Erythroblast (primary cell): Measurements from ENCODE around the gene COMT.

Source experiments
- DNase-seq, 2 experiments: peaks; one replicate each; lab custom pipeline; 2025; lab: John Stamatoyannopoulos, UW
- GATA1 ChIP-seq: IDR thresholded peaks from 2 replicates; pipeline ENCODE4 v1.6.1; 2011; ENCODE audit warnings: low read depth, mild to moderate bottlenecking, control low read depth, low read length, moderate library complexity
- POLR2A ChIP-seq: IDR thresholded peaks from 2 replicates; pipeline ENCODE4 v1.6.1; 2011; ENCODE audit warnings: mild to moderate bottlenecking, low read length

COMT gene

DNA sequence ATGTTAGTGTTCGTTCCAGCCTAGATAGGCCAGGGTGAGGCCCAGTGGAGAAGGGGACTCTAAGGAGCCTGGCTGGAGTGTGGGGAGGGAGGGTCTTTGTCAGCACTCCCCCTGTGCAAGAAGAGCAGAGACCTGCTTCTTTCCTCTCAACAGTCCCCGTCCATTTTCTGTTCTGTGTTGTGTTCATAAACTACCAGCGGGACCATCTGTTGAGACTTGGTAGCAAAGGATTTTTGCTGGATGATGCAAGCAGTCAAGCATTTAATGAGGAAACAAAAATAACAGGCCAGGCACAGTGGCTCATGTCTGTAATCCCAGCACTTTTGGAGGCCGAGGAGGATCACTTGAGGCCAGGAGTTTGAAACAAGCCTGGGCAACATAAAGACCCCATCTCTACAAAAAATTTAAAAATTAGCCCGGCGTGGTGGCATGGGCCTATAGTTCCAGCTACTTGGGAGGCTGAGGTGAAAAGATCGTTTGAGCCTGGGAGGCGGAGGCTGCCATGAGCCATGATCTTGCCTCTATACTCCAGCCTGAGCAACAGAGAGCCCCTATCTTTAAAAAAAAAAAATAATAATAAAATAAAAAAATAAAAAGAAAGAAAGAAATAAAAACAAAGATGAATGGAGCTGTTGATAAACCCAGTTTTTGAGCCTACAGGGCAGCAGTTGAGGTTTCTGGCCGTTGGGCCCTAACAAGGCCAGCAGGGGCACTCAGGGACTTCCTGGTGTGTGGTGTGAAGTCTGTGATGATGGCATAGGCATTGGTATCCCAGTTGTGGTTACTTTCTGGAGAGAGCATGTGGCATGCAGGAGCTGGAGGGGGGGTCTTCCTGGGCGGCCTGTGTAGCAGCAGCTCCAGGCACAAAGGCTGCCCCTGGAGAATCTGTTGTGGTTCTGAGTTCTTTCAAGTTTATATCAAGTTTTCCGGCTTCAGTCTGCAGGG, 1.8 kb downstream of the COMT start:
- TF ChIP-seq POLR2A (peak; percentile 21), GATA1 (no peak)
- peak; percentile 39 to 44 for DNase-seq

DNA sequence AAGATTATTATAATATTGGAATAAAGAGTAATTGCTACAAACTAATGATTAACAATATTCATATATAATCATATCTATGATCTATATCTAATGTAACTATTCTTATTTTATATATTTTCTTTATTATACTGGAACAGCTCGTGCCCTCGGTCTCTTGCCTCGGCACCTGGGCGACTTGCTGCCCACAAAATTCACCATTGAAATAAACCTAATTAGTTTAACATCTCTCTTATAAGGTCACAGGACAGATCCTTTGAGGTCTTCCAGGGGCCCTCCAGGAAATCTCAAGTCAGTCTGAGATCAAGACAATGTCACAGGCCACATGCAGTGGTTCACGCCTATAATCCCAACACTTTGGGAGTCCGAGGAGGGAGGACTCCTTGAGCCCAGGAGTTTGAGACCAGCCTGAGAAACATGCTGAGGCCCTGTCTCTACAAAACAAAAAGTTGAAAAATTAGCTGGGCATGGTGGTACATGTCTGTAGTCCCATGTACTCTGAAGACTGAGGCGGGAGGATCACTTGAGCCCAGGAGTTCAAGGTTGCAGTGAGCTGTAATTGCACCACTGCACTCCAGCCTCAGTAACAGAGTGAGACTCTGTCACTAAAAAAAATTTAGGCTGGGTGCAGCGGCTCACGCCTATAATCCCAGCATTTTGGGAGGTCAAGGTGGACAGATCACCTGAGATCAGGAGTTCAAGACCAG, 6.6 kb downstream of the COMT start:
- DNase-seq: no peak
- TF ChIP-seq POLR2A (no peak), GATA1 (no peak)

DNA sequence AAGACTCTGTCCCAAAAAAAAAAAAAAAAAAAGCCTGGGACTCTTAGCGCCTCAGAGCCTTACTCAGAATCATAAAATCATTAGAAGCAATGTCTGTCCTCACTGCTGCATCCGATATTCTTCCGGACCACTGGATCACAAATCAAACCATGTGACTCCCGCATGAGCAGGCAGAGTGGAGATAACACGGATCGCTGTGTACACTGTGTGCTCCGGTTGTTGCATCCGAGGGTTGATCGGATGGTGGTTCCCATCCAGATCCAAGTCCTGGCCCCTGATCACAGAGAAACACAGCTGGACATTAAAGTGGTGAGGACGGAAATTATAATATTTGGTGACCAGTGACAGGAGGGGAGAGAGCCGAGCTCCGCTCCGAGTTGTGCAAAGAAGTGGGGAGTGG, 9.8 kb downstream of the COMT start:
- DNase-seq: no peak
- TF ChIP-seq GATA1 (no peak), POLR2A (no peak)

DNA sequence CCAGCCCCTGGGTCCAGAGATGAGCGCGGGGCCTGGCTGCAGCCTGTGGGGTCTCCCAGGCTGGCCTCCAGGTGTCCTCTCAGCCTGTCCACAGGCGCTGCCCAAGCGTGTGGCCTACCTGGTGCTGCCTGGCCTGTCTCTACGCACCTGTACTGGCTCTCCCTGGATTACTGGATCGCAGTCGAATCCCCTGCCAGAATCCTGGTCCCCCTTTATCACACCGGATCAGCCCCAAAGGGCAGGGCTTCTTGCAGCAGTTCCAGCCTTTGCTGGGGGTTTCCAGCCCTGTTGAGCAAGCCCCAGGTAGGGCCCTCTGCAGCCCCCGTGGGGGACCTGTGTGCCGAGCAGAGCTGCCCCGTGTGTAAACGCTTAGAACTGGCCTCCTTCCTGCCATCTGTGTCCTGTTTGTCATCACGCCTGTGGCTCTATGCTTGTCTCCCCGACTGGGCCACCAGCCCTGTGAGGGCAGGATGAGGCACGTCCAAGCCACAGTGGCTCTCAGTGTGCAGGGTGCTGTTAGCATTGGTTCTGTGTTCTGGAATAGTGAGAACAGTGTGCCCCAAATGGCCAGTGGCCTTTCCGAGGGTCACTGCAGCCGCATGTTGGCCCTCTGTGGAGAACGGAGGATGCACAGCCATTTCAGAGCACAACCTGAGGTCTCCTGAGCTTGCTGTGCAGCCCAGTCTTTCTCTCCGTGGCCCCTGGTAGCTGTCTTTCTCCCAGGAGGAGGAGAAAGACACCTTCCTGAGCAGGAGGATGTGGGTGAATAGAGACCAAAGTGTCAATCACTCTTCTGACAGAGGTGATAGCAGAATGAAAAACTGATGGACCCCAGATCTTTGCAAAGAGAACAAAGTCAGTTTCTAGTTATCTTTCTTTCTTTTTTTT, 13.9 kb downstream of the COMT start:
- DNase-seq: no peak
- TF ChIP-seq GATA1: no peak
- TF ChIP-seq POLR2A: no peak

DNA sequence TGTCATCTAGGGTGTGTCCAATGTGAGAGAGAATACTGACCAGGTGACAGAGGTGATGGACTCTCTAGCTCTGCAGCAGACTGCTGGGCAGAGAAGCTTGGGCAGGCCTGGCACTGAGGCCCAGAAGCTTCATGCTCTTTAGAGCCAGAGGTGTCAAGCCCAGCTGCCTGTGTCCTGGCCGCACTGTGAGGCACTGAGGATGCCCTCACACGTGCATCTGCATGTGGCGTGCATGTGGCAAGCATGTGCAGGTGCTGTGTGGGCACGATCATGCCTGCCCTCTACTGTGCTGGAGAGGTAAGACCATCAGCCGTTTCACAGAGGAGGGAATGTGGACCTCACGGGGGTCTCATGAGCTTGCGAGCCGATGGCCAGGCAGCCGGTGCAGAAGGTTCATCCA, 15.9 kb downstream of the COMT start:
- DNase-seq: no peak
- TF ChIP-seq GATA1: no peak
- no peak for TF ChIP-seq POLR2A

DNA sequence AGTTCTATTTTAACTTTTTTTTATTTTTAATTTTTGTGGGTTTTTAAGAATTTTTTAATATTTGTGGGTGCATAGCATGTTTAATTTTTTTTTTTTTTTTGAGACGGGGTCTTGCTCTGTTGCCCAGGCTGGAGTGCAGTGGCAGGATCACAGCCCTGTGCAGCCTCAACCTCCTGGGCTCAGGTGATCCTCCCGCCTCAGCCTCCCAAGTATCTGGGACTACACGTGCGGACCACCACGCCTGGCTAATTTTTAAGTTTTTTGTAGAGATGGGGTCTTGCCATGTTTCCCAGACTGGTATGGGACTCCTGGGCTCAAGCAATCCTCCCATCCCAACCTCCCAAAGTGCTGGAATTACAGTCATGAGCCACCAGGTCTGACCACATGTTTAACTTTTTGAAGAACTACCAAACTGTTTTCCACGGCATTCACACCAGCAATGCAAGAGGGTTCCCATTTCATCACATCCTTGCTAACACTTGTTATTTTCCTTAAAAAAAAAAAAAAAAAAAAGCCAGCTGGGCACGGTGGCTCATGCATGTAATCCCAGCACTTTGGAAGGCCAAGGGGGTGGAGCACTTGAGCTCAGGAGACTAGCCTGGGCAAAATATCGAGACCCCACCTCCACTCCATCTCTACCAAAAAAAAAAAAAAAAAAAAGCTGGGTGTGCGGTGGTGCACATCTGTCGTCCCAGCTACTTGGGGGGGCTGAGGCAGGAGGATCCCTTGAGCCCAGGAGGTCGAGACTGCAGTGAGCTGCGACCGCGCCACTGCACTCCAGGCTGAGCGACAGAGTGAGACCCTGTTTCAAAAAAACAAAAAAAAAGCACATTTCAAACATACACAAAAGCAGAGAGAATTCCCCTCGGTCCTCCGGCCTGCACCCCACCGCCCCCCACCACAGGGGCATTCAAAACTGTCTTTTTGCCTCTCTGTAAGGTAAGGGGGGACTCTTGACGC, 16.8 kb downstream of the COMT start:
- no peak for DNase-seq
- TF ChIP-seq POLR2A (no peak), GATA1 (no peak)

DNA sequence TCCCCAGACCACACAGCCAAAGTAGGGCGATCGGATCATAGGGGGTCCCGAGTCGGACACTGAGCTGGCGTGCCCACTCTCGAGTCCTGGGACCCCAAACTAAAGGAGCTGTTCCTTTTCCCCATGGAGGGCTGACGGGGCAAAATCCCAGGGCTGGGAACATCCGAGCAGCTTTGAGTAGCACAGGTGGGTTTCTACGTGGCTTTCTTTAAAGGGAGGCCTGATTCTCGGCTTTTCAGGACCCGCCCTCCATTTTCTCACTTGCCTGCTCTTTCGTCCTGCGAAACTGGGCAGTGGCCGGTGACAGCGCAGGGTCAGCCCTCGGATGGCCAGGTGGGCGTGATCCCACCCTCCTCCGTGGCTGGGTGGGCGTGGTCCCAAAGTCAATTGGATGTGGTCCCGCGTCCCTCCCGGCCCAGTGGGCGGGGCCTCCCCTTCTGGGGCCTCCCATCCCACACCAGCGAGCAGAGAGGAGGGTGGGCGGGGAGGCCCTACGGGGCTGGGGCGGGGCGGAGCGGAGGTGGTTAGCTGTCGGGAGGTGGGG, 17.5 kb downstream of the COMT start:
- no peak for TF ChIP-seq POLR2A
- TF ChIP-seq GATA1: no peak
- DNase-seq: peak; percentile 62

DNA sequence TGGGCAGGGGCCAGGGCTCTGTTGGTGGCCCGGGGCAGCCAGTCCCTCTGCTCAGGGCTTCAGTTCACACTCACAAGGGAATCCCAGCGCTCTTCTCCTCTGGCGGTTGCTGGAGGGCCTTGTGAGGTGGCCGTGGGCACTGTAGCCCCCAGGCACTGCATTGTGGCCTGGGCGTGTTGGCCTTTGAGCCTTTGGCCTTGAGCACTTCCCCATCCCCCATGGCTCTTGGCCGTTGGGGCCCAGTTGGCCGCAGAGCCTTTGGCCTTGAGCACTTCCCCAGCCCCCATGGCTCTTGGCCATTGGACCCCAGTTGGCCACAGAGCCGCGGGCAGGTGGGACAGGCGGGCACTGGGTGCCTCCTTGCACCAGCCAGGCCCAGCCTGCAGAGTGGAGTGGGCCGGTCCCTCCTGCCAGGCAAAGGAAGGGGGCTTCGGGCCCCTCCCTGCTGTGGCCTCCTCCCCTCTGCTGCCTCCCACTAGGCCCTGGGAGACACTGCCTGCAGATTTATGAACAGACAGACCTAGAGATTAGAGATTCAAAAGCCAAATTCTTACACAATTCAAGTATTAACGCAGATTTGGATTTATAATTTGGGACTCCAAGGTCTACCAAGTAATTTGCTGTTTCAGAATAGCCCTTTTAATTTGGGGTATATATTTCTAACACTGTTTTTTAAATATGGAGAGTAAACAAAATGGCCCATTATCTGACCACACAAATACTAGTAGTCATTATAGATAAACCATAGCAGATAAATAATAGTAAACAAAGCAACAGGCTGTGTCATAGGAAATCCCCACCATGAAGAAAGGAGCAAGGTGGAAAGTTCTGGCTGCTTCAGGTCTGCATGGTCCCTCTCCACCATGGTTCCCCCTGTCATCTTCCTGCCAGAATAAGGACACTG, 18.3 kb downstream of the COMT start:
- no peak for DNase-seq

DNA sequence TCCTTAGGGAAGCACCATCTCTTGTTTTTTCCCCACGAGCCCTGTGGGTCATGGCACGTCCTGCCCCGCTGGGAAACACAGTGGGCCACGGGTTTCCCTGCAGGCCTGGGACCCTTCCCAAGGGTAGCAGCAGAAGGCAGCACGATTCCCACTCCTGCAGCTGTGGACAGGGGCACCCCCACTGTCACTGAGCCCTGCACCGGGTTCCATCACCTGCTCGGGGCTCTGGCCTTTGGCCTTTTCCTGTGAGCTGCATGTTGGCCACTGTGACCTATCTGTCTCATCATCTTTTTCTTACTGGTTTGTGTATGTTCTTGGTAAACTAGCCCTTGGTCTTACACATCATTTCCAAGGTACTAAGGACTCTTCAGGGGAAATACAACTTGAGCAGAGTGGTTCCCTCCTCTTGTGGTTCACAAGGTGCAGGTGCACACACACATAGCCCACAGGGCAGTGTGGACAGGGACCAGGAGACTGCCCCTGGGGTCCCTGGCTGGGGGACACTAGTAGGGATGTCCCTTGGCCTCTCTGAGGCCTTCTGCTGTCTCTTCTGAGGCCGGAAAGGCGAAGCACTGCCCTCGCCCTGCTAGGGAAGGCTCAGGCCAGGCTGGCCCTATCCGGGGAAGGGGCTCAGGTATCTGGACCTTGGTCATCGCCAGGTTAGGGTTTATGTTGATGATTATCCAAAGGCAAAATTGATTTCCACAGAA, 19.1 kb downstream of the COMT start:
- TF ChIP-seq GATA1: no peak
- no peak for TF ChIP-seq POLR2A
- DNase-seq: no peak

More for the DNA sequence above, 18.3 kb downstream of the COMT start:
- TF ChIP-seq GATA1: no peak
- TF ChIP-seq POLR2A: no peak

DNA sequence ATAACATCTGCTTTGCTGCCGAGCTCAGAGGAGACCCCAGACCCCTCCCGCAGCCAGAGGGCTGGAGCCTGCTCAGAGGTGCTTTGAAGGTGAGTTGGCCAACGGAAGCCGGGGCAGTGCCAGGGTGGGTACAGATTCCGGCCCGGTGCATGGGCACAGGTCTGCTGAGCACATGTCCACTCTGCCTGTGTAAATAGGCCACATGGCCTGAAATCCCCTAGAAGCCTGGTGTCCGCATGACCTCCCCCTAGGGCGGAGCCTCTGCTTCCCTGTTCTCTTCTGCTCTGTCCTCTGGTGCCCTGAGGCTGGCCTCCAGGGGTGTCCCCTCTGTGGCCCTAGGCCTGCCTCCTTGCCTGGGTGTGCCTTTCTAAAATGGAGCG, 19.6 kb downstream of the COMT start:
- no peak for TF ChIP-seq GATA1
- no peak for TF ChIP-seq POLR2A
- no peak for DNase-seq

DNA sequence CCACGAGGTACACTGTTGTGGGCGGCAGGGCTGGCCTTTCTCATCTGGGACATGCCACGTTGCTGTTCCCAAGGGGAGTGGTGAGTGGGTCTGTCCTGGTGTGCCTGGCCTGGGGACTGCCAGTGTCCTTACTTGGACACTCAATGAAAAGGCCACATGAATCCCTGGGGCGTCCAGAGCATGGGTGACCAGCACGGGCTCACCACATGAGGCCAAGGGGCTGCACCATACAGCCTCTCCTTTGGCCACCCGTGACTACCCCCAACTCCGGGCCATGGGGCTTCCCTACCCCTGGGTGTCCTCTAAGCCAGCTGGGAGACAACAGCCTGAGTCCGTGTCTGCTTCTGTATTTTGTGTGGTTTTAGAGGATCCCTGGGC, 20.3 kb downstream of the COMT start:
- no peak for DNase-seq
- TF ChIP-seq POLR2A (no peak), GATA1 (no peak)
